Measurements from ENCODE around the gene KRTAP1-1.
"Not testable (repeated sequence)": the region's sequence is repeated elsewhere in the genome, so short reads cannot be mapped to it uniquely, and the experiment has no call there.

Gene KRTAP1-1

GRCh38 chr17:41054556-41054955 lies 13.3 kb upstream of the KRTAP1-1 start:
- DNase-seq: not testable (repeated sequence)

- no peak for DNase-seq
Observed at GRCh38 chr17:41054025-41054424, 12.8 kb upstream of the KRTAP1-1 start.

DNA sequence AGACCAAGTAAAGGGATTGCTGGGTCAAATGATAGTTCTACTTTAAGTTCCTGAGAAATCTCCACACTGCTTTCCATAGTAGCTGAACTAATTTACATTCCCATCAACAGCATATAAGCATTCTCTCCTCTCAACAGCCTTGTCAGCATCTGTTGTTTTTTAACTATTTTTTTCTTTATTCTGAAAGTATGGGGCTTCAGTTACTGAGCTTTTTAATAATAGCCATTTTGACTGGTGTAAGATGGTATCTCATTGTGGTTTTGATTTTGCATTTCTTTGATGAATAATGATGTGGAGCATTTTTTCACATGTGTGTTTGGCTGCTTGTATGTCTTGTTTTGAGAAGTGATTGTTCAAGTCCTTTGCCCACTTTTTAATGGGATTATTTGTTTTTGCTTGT lies 11.3 kb upstream of the KRTAP1-1 start:
- DNase-seq: no peak

- no peak for DNase-seq
Observed at GRCh38 chr17:41049110-41049509, 7.9 kb upstream of the KRTAP1-1 start.

- no peak for DNase-seq
Observed at GRCh38 chr17:41048441-41048840, 7.2 kb upstream of the KRTAP1-1 start.

DNA sequence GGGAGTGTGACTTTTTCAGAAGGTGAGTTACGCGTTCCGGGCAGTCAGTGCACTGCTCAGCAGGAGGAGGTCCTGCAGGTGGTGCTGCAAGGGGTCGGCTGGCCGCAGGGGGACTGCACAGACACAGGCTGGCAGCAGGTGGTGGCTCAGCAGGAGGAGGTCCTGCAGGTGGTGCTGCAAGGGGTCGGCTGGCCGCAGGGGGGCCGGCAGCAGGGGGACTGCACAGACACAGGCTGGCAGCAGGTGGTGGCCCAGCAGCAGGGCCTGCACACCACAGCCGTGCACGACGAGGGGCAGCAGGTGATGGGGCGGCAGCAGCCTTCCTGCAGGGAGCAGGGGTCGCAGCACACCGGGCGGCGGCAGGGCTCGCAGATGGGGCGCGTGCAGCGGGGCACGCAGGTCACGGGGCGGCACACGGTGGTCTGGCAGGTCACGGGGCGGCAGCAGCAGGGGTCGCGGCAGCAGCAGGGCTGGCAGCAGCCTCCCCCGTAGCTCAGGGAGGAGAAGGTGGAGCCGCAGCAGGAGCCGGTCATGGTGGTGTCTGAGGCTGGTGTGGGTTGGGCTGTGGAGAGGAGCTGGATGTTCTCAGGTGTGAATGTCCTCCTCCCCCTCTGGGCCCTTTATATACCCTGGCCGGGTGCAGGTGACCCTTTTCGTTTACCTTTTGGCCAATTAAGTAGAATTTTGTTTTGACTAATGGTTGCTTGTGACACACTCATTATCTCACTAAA lies 5.7 kb upstream of the KRTAP1-1 start, which contains the start of gene KRTAP2-1:
Gene KRTAP2-1 (minus strand): TSS at position 582 of the 731 bp plus-strand sequence. CDS start 49 bp downstream, at position 533.
- not testable (repeated sequence) for DNase-seq

DNA sequence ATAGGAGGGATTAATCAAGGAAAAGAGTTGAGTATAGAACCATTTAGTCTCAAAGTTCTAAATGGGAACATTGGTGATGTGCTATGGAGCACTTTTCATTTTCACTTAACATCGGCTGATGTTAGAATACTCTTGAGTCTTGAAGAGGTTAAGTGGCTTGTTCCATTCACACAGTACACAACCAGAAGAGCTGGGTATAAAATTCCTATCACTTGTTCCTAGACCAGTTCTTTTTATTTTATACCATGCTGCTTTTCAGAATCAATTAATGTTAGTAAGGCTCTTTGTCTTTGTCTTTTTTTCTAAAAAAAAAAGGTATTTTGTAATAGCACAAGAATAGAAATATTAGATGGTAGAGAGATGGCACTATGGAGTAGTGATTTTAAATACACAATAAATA lies 1.7 kb upstream of the KRTAP1-1 start:
- no peak for DNase-seq

GRCh38 chr17:41037853-41038350 lies 3.3 kb downstream of the KRTAP1-1 start:
- DNase-seq: no peak

GRCh38 chr17:41034346-41034935 lies 6.8 kb downstream of the KRTAP1-1 start, which contains the start of gene KRTAP1-3:
Gene KRTAP1-3, minus strand, starts transcription at chr17:41034874. Its CDS starts 53 bp downstream, at chr17:41034821.
- not testable (repeated sequence) for DNase-seq

DNA sequence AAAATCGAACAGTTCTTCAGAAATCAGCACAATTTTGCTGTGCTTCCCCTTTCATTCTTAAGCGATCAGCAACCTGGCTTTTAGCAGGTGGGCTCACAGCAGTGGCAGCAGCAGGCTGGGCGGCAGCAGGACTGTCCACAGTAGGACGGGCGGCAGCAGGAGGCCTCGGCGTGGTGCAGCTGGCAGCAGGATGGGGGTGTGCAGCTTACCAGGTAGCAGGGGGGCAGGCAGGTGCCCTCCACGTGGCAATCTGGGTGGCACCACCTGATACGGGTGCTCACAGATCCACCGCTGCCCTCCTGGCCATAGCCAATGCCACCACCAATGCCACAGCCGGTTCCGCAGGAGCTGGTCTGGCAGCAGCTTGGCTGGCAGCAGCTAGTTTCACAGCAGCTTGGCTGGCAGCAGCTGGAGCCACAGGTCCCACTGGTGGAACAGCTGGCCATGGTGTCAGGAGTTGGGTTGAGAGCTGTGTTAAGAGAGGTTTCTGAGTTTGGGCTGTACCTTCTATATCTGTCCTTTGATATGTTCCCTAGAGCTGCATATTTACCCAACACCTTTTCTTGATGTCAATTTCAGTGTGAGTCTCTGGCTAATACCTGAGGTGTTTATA lies 11.5 kb downstream of the KRTAP1-1 start, which contains the start of gene KRTAP1-4:
Gene KRTAP1-4 (minus strand): TSS at position 563 of the 613 bp plus-strand sequence. CDS start 117 bp downstream, at position 446.
- DNase-seq: no peak

- DNase-seq: no peak
Observed at GRCh38 chr17:41026715-41027471, 14.4 kb downstream of the KRTAP1-1 start, which contains the start of gene KRTAP1-5. Gene KRTAP1-5, minus strand, starts transcription at chr17:41027208. Its CDS starts 53 bp downstream, at chr17:41027155.

DNA sequence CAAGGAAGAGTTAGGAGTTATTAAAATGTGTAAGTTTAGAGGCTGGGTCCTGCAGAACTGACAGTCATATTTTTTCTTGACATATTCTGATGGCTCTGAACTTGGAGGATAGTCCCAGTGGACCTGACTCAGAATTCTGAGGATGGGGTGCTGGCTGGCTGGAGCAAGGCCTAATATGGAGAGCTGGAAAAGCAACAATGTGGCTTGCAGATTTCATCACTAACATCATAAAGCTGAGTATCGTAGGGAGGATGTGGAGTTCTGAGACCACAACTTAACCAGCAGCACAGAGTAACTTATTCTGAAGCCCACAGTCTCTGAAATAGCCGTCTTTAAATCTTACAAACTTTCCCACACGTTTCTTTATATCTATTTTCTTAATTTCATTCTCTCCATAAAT lies 16.6 kb downstream of the KRTAP1-1 start:
- no peak for DNase-seq

DNA sequence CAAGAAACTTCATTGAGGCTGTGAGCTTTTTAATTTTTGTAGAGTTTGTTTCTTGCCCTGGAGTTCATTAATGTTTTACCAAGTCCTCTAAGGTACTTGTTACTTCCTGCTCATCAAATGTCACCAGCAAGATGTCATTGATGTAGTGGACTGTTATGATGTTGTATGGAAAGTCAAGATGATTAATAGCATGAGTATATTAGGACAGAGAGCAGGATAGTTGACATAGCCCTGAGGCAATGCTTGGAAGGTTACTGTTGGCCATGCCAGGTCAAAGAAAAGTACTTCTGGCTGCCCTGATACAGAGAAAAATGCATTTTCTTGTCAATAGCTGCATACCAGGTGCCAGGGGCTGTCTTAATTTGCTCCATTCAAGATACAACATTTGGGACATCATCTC lies 20.9 kb downstream of the KRTAP1-1 start:
- no peak for DNase-seq

GRCh38 chr17:41019415-41019814 lies 21.8 kb downstream of the KRTAP1-1 start:
- no peak for DNase-seq

- DNase-seq: no peak
Observed at GRCh38 chr17:41018541-41018940, 22.7 kb downstream of the KRTAP1-1 start.

DNA sequence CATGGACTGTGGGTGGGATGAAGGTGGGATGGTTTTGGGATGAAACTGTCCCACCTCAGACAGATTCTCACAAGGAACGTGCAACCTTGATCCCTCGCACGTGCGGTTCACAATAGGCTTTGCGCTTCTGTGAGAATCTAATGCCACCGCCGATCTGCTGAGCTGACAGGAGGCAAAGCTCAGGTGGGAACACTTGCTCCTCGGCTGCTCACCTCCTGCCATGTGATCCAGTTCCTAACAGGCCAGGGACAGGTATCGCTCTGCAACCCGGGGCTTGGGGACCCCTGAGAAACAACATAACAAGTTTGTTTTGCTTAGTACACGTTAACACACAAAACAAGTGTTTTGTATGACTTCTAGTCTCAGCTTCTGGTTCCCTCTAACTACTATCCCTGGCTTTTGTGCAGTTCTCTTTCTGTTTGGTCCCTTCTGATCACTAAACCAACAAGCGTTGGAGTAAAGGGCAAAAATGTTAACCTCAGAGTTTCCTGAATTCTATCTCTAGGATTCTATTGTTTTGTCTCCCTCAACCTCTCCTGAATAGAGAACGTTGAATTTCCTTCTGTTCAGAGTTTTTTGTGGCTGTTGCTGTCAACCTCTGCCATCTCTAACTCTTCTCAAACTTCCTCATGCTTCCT lies 24.6 kb downstream of the KRTAP1-1 start:
- no peak for DNase-seq

GRCh38 chr17:41015454-41015853 lies 25.8 kb downstream of the KRTAP1-1 start:
- no peak for DNase-seq

- no peak for DNase-seq
Observed at GRCh38 chr17:41013606-41014005, 27.6 kb downstream of the KRTAP1-1 start.

DNA sequence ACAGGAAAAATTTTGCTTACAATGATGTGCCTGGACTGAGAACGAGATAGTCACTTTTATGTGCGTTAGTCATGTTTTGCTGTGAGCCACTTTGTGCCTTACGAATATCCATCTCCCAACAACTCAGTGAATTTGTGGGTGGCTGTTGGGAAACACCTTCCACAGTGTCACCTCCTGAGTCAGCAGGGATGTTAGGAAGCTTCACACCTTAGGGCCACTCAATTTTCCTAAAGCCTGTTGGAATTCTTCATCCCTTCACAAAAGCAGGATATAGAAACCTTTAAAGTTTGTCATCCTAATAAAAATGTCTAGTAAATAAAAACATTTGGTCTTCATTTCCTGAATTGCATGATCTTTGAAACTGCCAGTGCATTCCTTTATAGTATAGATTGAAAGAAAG lies 28.1 kb downstream of the KRTAP1-1 start:
- DNase-seq: no peak

DNA sequence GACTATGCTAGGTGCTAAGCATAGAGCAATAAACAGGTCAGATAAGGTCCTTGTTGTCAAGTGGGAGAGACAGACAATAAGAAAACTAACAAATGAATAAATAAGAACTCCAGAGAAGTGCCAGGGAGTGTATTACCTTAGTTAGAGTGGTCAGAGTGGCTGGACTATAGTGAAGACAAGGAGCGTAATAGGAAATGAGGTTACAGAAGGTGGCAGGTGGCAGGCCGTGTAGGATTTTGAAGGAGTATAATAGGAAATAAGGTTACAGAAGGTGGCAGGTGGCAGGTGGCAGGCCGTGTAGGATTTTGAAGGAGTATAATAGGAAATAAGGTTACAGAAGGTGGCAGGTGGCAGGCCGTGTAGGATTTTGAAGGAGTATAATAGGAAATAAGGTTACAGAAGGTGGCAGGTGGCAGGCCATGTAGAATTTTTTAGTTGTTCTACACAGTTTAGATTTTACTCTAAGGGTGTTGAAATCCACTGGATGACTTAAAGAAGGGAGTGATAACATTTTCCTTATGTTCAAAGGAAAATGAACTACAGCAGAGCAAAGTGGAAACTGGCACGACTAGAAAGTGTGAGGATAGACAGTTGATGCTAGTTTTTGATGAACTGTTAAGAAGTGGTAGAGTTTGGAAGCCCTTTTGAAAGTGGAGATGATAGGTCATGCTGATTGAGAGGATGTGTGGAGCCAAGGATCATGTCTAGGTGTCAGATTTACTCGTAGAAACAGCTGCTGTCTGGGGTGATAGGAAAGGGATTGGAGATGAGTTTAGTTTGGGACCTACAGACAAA lies 28.7 kb downstream of the KRTAP1-1 start:
- DNase-seq: no peak

DNA sequence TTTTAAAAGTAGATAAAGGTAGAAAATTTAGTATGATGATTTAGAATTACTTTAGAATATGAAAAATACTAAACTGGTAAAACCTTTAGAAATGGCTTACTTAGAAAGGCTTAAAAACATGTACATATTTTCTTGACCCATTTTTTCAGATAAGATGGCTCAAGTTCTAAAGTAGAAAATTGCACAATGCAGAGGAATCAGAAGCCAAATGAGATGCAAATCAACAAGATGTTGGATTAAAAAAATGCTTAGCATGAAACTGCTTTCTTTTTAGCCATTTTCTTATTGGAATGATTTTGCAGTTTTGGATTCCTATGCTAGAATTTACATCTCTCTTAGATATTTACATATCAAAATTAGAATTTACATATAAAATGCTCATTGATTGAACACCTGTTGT lies 30.8 kb downstream of the KRTAP1-1 start:
- DNase-seq: no peak

Data from NCI-H2227 treated with DMSO at 0.1 percent for 48 hours (cell line).